Neural progenitor cell (in vitro differentiated cells): Measurements from ENCODE around the gene TNK2. TPM values are rescaled to one million over a fixed set of nuclear protein-coding genes. Genes with fewer than 3 reads are reported as not detected.

Source experiments
- DNase-seq: peaks from one replicate; pipeline ENCODE4 v3.0.0-alpha.2; 2016; ENCODE audit warnings: low spot score
- H2AFZ ChIP-seq: fragments of 200-600 bp; sonication (generic); replicated peaks from 2 replicates; pipeline ENCODE4 v1.6.1; 2016; ENCODE audit warnings: antibody characterized with exemption
- H3F3A ChIP-seq: fragments of 200-600 bp; sonication (generic); 2 replicates; pipeline ENCODE4 v1.6.1; 2016; ENCODE audit warnings: antibody characterized with exemption, low read depth
- H3K27ac ChIP-seq: fragments of 200-600 bp; sonication (generic); 2 replicates; pipeline ENCODE4 v1.5.1; 2016; ENCODE audit warnings: mild to moderate bottlenecking
- H3K27me3 ChIP-seq: fragments of 200-600 bp; sonication (generic); 2 replicates; pipeline ENCODE4 v1.6.1; 2016; ENCODE audit warnings: mild to moderate bottlenecking, moderate library complexity
- H3K36me3 ChIP-seq: fragments of 200-600 bp; sonication (generic); 2 replicates; pipeline ENCODE4 v1.5.1; 2016
- H3K4me1 ChIP-seq: fragments of 200-600 bp; sonication (generic); 2 replicates; pipeline ENCODE4 v1.6.1; 2016; ENCODE audit warnings: mixed run types
- H3K4me2 ChIP-seq: fragments of 200-600 bp; sonication (generic); 2 replicates; pipeline ENCODE4 v1.6.1; 2016
- H3K4me3 ChIP-seq: fragments of 200-600 bp; sonication (generic); 2 replicates; pipeline ENCODE4 v1.5.1; 2016
- H3K79me2 ChIP-seq: fragments of 200-600 bp; sonication (generic); 2 replicates; pipeline ENCODE4 v1.6.1; 2016; ENCODE audit warnings: low read depth
- H3K9ac ChIP-seq: fragments of 200-600 bp; sonication (generic); 2 replicates; pipeline ENCODE4 v1.6.1; 2016
- H3K9me3 ChIP-seq: fragments of 200-600 bp; sonication (generic); 2 replicates; pipeline ENCODE4 v1.5.1; 2016; ENCODE audit warnings: low read depth
- H4K20me1 ChIP-seq: fragments of 200-600 bp; sonication (generic); 2 replicates; pipeline ENCODE4 v1.6.1; 2016; ENCODE audit warnings: low read depth
- H3K27ac Mint-ChIP-seq: 3 replicates; pipeline ENCODE4 v1.8.0; 2021; ENCODE audit warnings: mixed read lengths
- H3K27me3 Mint-ChIP-seq: 2 replicates; pipeline ENCODE4 v1.8.0; 2022; ENCODE audit warnings: low read depth, mild to moderate bottlenecking, inconsistent platforms, moderate library complexity, mixed read lengths; ENCODE audit not compliant: insufficient read depth
- H3K36me3 Mint-ChIP-seq: 3 replicates; pipeline ENCODE4 v1.8.0; 2021; ENCODE audit warnings: mixed read lengths
- H3K4me1 Mint-ChIP-seq: 3 replicates; pipeline ENCODE4 v1.8.0; 2021; ENCODE audit warnings: mixed read lengths
- H3K4me3 Mint-ChIP-seq: 3 replicates; pipeline ENCODE4 v1.8.0; 2021; ENCODE audit warnings: mild to moderate bottlenecking, moderate library complexity, mixed read lengths
- H3K9me3 Mint-ChIP-seq: 3 replicates; pipeline ENCODE4 v1.8.0; 2020; ENCODE audit warnings: mixed read lengths
- EZH2 ChIP-seq: fragments of 200-600 bp; sonication (generic); IDR thresholded peaks from 2 replicates; pipeline ENCODE4 v1.6.1; 2017; ENCODE audit warnings: antibody characterized with exemption, mild to moderate bottlenecking, moderate library complexity
- EZH2phosphoT487 ChIP-seq: fragments of 200-600 bp; sonication (generic); IDR thresholded peaks from 2 replicates; pipeline ENCODE4 v1.6.1; 2017; ENCODE audit warnings: antibody characterized with exemption
- total RNA-seq: library from RNA; depleted of rRNA; stranded (reverse); fragments of >200 nt; gene quantifications from 2 replicates; pipeline ENCODE4 v1.2.3, GENCODE V29; 2015; ENCODE audit warnings: low replicate concordance
- TF ChIP-seq, protein P1 (sequence below): fragments of 200-600 bp; sonication (generic); IDR thresholded peaks from 2 replicates; pipeline ENCODE4 v1.5.1; 2017; ENCODE audit warnings: antibody characterized with exemption, mild to moderate bottlenecking

TNK2 gene
- total RNA-seq, 1 donor from 2014 or later: 5.4 TPM

GRCh38 chr3:195883801-195884200, 24.6 kb downstream of the TNK2 start:
- TF ChIP-seq EZH2phosphoT487 (no peak), EZH2 (no peak)
- TF ChIP-seq, protein P1, sequence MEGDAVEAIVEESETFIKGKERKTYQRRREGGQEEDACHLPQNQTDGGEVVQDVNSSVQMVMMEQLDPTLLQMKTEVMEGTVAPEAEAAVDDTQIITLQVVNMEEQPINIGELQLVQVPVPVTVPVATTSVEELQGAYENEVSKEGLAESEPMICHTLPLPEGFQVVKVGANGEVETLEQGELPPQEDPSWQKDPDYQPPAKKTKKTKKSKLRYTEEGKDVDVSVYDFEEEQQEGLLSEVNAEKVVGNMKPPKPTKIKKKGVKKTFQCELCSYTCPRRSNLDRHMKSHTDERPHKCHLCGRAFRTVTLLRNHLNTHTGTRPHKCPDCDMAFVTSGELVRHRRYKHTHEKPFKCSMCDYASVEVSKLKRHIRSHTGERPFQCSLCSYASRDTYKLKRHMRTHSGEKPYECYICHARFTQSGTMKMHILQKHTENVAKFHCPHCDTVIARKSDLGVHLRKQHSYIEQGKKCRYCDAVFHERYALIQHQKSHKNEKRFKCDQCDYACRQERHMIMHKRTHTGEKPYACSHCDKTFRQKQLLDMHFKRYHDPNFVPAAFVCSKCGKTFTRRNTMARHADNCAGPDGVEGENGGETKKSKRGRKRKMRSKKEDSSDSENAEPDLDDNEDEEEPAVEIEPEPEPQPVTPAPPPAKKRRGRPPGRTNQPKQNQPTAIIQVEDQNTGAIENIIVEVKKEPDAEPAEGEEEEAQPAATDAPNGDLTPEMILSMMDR: no peak
- no peaks in the 10 kb centered on the region for H3K9me3 Mint-ChIP-seq
- no peaks in the 10 kb centered on the region for H3K36me3 ChIP-seq

GRCh38 chr3:195883160-195883559, 25.2 kb downstream of the TNK2 start:
- H3K4me3 Mint-ChIP-seq: no peak overlapping the region
- H3K27me3 Mint-ChIP-seq: no peaks in the 10 kb centered on the region
- Histone ChIP-seq H3F3A (peaks cover 5% of the 10 kb centered on the region), H3K27ac (no peak overlapping the region), H3K4me3 (no peak overlapping the region), H3K9ac (no peak overlapping the region), H3K36me3 (no peaks in the 10 kb centered on the region), H3K4me1 (peaks cover 10% of the 10 kb centered on the region), H3K79me2 (no peaks in the 10 kb centered on the region), H4K20me1 (peaks cover 18% of the 10 kb centered on the region), H3K9me3 (no peaks in the 10 kb centered on the region), H3K27me3 (no peaks in the 10 kb centered on the region), H2AFZ (no peak overlapping the region), H3K4me2 (no peak overlapping the region)
- TF ChIP-seq, protein P1: no peak
- TF ChIP-seq EZH2phosphoT487: no peak
- no peak for TF ChIP-seq EZH2
- H3K36me3 Mint-ChIP-seq: peaks cover 11% of the 10 kb centered on the region
- no peak overlapping the region for H3K27ac Mint-ChIP-seq
- no peak for DNase-seq
- H3K4me1 Mint-ChIP-seq: peaks cover 14% of the 10 kb centered on the region
- no peaks in the 10 kb centered on the region for H3K9me3 Mint-ChIP-seq

More at GRCh38 chr3:195883801-195884200, 24.6 kb downstream of the TNK2 start:
- DNase-seq: no peak
- Histone ChIP-seq H3K4me3 (no peak overlapping the region), H3K9me3 (no peaks in the 10 kb centered on the region), H3K27me3 (no peaks in the 10 kb centered on the region), H3K4me2 (no peak overlapping the region), H3K79me2 (no peaks in the 10 kb centered on the region), H4K20me1 (peaks cover 24% of the 10 kb centered on the region), H3F3A (peaks cover 7% of the 10 kb centered on the region), H3K9ac (no peak overlapping the region), H2AFZ (no peak overlapping the region), H3K4me1 (peaks cover 10% of the 10 kb centered on the region), H3K27ac (no peak overlapping the region)
- Mint-ChIP-seq H3K27me3 (no peaks in the 10 kb centered on the region), H3K27ac (no peak overlapping the region), H3K36me3 (peaks cover 11% of the 10 kb centered on the region), H3K4me3 (no peak overlapping the region), H3K4me1 (peaks cover 17% of the 10 kb centered on the region)

DNA sequence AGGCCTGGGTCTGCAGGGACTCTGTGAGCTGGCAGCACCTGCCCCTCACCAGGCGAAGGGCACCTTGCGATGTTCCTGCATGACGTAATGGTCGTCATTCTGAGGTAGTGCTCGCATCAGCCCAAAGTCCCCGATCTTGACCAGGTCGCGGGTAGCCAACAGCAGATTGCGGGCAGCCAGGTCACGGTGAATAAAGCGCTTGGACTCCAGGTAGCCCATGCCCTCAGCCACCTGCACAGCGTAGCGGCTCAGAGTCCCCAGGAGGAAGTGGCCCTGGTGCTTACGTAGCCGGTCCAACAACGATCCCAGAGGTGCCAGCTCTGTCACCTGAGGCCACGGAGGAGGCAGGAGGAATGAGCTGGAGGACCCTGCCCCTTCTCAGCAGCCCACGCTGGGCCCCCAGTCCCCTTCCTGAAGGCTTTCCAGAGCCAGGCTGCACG, 26.3 kb downstream of the TNK2 start:
- Histone ChIP-seq H3K27ac (no peak overlapping the region), H4K20me1 (peaks cover 13% of the 10 kb centered on the region), H3K79me2 (no peaks in the 10 kb centered on the region), H3K4me2 (no peak overlapping the region), H3K4me3 (no peak overlapping the region), H3K9me3 (no peaks in the 10 kb centered on the region), H3K27me3 (no peaks in the 10 kb centered on the region), H2AFZ (no peak overlapping the region), H3K4me1 (peaks cover 10% of the 10 kb centered on the region), H3K36me3 (no peaks in the 10 kb centered on the region), H3K9ac (no peak overlapping the region), H3F3A (no peaks in the 10 kb centered on the region)
- H3K9me3 Mint-ChIP-seq: no peaks in the 10 kb centered on the region
- TF ChIP-seq EZH2 (no peak), EZH2phosphoT487 (no peak)
- TF ChIP-seq, protein P1: no peak
- H3K27me3 Mint-ChIP-seq: no peaks in the 10 kb centered on the region
- no peak overlapping the region for H3K4me3 Mint-ChIP-seq
- H3K27ac Mint-ChIP-seq: no peak overlapping the region
- no peak for DNase-seq
- H3K36me3 Mint-ChIP-seq: peaks cover 6% of the 10 kb centered on the region
- peaks cover 13% of the 10 kb centered on the region for H3K4me1 Mint-ChIP-seq
